Right kidney (tissue), 1 donor: Measurements from ENCODE around the gene TTC28.

Source experiments
- DNase-seq: peaks from one replicate; pipeline ENCODE4 v3.0.0-alpha.2; 2016

The TTC28 gene

GRCh38 chr22:28001171-28001835 lies 678.3 kb downstream of the TTC28 start:
- no peak for DNase-seq

DNA sequence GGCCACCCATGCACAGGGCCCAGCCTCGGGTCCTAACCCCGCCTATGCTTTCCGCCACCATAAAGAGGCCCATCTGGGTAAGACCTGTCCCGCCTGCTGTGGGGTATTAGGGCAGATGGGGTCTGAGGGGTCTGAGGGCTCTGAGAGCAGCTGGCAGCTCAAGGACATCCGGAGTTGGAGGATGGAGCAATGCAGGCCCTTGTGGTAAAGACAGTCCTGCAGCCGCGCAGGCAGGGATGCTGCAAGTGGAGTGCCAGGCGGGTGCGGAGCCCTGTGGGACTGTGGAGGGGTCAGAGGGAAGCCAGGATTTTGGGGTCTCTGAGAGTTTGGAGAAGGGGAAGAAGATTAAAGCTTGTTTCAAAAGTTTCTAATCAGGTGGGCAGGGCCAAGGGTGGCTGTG lies 679.3 kb downstream of the TTC28 start:
- no peak for DNase-seq

DNA sequence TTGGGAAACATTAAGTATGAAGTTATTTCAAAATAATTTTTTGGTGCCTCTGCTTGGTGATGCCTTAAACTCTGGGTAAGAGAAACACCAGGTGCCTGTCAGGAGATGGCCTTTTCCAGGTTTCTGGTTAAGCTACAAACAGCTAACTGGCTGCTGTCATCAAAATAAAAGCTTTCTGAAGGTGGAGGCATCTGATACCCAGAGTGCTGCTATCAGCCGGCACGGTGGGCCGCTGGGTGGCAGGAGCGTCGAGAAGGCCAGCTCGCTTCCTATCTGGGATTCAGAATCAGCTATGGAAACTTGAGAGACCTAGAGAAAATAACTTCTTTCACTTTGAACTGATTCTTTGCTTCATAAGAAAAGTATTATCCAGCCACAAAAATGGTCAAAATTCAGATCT lies 679.8 kb downstream of the TTC28 start:
- DNase-seq: no peak

DNA sequence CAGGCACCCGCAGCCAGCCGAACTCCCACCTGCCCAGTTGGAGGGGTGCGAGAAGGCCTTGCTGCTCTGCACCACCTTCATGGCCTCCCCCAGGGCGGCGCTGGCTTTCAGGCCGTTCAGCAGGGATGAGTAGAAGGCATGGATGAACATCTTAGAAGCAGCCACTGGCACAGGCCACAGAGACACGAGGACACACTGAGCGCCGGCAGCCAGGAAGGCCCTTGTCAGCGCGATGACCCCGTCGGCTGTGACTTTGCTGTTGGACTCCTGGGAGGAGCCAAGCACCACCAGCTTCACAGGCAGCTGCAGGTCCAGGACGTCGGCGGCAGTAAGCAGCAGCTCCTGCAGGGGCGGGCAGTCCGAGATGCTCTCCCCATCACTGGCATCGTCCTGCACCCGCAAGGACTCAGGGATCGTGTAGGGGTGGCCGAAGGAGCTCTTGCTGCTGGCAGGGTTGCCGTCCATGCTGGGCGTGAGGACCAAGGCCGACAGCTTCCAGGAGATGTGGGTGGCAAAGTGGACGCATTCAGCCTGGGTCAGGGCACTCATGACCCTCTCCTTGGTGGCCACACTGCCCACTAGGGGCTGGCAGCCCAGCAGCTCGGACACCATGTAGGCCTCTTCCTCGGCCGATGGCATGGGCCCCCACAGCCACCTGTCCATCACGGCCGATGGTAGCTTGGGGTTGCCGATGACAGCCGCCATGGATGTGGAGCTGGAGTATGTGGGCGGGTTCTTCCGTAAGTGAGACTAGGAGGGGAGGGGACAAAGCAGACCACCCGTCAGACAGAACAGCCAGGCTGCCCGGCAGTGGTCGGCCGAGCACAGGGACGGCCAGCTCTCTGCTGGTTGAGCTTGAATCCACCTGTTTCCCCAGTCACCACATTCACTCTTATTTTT lies 680.9 kb downstream of the TTC28 start:
- DNase-seq: no peak

DNA sequence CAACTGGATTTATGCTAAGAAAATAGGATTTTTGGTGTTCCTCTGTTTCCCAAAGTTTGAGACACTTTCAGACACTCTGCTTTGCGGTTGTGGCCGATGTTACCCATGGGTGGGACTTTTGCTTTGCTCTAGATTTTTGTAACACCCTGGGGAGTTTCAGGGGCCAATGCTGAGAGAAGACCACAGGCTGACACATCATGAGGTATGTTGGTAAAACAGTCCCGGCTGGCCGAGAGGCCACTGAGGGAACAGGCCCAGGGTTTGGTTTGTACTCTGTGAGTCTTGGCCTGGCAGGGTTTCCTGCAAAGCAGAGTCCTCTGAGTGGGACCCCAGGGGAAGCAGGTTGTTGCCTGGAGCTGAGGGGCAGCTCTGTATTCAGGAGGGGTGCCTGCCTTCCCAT lies 682.1 kb downstream of the TTC28 start:
- DNase-seq: no peak

DNA sequence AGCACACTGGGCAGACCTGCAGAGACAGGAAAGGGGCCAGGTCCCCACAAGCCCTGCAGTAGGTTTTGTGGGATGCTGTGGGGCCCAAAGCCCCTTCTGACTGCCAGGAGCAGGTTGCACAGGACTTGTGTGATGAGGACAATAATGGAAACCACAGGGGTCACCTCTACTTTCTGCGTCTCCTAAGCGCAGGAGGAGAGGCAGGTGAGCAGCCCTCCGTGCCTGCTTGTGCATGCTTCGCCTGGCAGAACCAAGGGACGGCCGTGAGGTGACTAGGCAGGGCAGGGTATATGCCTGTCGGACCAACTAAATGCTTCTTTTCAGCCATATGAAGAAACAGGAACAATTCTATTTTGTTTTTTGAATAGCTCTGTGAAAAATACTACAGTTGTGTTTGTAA lies 682.7 kb downstream of the TTC28 start:
- DNase-seq: no peak

DNA sequence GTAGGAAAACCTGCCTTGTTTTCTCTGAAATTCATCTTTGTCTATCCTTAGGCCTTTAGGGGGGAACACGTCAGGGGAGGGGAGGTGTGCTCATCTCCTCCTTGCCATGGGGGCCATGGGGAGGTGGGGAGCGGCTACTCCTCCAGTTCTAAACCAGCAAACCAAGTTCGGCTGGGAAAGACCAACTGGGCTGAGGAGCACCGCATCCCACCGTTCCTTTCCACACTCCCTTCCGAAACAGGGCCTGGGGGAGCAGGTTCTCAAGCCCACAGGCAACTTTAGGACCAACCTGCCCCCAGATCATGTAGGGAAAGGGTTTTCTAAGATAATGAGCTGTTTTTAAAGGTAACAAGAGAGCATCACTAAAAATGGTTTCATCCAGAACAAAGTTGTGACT lies 683.1 kb downstream of the TTC28 start:
- no peak for DNase-seq

GRCh38 chr22:27995801-27996528 lies 683.7 kb downstream of the TTC28 start:
- DNase-seq: no peak

GRCh38 chr22:27994481-27995331 lies 684.9 kb downstream of the TTC28 start:
- DNase-seq: no peak

GRCh38 chr22:27993774-27994350 lies 685.8 kb downstream of the TTC28 start:
- DNase-seq: no peak

DNA sequence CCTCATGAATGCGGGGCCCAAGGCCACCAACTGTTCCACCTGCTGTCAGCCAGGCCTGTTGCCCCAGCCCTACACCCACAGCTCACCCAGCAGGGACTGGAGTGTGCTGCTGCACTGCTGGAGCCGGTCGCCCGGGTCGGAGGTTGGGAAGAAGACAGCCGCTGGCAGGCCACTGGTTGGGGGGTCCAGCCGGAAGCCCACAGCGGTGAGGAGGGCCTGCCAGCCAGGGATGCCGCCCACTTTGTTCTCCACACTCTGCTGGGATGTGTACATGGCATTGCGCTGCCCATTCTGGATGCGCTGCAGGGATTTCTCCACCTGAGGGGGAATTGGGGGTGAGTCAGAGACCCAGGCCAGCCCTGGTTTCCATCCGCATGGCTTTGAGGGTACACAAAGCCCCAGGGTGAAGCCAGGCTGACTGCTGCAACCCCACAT lies 686.4 kb downstream of the TTC28 start:
- no peak for DNase-seq

DNA sequence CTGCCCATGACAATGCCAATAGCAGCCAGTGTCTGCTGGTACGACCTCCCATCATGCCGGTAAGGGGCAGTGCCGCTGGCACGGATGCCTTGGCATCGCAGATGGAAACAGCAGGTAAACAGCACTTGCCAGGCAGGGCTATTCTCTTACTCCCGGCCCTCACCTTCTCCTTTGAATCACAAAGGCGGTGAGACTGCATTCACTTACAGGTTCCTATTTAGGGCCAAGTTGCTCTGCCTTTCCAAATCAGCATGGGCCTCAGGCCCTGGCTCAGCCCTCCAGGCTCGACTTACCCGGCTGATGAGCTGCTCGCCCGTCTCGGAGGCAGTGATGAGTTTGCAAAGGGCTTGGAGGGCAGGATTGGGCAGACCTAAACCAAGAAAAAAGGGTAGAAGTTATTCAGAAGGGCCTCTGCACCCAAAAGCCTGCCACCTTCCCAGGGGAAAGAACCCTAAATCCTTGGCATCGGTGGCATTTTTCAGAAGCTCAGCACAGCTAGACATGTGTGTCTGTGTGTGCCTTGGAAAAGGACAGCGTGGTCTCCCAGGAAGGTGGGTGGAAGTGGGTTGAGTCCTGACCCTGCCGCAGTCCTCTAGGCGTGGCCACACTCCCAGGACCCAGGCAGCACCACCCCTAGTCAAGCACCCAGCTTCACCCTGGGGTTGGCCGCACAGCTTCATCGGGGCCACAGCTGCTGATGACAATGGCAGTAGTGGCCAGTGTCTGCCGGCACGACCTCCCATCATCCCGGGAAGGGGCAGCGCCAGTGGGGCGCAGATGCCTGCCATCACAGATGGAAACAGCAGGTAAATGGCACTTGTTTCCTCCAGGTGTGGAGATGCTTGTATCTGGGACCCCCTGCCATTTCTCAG lies 687.1 kb downstream of the TTC28 start:
- DNase-seq: no peak

DNA sequence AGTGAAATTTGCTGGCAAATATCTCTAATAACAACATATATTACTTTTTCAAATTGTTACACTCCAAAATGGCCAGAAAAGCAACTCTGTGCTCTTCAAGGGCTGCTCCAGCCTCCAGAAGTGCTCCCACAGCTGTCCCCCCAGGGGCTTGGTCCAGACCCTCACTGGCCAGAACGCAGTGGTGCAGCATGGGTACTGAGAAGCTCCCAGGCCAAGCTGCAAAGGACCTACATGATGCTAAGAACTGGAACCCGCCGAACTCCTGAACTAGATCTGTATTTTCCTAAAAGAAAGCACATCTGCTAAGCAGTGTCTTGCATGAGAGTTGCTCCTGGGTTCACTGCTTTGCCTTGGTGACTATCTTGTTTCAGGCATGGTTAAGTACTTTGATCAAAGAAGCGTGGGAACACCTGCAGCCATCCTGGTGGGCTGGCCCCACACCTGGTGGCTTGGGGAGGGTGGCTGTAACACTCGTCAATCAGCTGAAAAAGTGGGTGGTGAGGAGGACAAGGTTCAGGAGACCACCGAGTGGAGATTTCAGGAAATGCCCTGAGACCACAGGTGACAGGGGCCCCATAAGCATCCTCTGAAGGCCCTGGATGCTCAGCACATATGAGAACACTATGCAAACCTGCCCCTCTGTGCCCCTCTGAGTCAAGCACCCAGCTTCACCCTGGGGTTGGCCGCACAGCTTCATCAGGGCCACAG lies 687.9 kb downstream of the TTC28 start:
- DNase-seq: no peak

DNA sequence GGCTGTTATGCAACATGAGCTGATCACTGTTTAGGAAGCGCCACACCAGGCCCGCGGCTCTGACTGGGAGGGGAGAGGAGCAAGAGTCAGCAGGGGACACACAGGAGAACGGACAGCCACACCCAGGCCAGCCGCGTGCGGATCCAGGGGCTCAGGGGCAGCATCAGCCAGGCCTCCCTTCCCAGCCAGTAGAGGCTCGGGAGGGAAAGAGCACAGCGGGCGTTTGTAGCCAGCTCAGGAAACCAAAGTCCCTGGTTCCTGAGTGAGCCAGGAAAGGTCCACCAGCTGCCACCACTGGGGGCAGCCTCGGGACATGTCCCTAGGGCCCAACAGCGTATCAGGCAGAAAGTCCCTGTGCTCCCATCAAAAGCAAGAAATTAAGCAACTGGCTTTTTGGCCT lies 688.8 kb downstream of the TTC28 start:
- DNase-seq: no peak

DNA sequence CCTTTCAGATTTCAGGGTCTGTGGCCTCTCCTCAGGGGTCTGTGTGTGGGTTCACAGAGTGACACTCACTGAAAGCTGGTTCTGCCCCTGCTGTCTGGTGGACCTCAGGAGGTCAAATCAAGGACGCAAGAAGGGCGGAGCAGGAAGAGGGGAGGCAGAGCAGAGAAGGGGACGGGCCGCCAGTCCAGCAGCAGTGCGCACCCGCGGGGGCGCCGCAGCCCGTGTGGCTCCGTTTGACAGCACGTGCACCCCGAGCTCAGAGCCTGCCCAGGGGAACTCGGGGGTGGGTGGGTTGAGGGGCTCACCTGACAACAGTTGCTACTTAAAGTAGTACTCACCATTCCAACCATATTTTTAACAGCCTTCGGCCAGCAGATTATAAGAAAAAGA lies 689.2 kb downstream of the TTC28 start:
- no peak for DNase-seq

DNA sequence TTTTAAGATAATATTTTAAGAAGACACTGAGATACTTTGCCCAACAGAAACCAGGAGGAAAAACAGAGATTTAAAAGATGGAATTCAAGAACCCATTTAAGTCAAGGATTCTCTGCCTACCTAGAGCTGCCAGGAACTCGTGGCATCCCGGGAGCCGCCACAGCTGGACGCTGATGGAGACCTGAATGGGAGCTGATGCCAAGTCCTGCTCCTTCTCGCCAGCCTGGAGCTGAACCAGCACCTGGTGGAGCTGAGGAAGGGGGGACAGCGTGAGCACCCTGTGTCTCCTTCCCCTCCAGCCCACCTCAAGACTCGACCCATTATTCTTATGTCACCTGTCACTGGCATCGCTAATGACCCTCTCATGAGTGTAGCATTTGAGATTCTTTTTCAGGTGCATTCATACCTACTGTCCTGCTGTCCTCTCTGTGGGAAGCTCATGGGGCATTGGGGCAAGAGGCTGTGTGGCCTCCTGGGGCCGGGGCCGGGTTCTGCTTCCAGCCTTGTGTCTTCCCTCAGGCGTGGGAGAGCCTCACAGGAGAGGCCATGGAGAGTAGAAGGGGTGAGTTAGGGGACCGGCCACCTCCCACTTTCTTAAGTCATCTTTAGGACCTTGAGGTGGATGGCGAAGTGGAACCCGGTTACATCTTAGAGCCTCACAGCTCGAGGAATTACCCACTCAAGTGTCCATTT lies 689.7 kb downstream of the TTC28 start:
- DNase-seq: no peak

- no peak for DNase-seq
Observed at GRCh38 chr22:27988704-27989103, 690.9 kb downstream of the TTC28 start.

- DNase-seq: no peak
Observed at GRCh38 chr22:27987557-27987956, 692.1 kb downstream of the TTC28 start.

- DNase-seq: no peak
Observed at GRCh38 chr22:27986937-27987336, 692.7 kb downstream of the TTC28 start.

DNA sequence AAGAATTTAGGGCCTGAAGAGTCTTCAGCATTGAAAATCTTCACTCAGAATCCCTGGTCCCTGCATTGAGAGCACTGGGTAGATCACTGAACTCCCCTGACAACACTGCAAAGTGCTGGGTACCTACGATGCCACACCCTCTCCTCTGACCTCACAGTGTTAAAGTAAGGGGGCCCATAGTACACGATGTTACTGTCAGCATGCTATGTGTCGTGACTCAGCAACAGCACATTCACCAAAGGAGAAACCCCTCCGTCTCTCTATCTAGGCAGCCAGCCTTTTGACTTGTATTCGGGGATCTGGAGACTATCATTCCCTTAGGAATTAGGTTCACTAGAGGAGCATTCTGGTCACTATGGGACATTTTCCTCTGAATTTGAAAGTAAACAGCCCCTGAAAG lies 693.2 kb downstream of the TTC28 start:
- no peak for DNase-seq
